ENCODE data around the gene SPEM2.

The SPEM2 gene

DNA sequence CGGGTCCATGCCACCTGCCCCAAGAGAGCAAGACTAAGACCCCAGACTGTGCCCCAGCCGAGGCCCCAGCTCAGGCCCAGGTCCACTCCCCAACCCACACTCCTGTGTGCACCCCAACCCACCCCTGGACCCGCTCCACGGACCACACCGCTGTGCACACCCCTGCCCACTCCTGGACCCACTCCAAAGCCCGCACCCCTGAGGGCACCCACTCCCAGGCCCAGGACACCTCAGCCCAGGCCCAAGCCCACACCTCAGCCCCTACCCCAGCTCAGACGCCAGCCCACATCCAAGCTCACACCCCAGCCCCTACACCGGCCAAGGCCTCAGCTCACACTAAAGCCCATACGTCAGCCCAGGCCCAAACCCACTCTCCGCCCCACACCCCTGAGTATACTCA, 4.3 kb downstream of the SPEM2 start:
- DNase-seq (ENCODE audit: insufficient read length, low spot score) (no peak), FAIRE-seq (no peak)
- TF ChIP-seq, protein P1, sequence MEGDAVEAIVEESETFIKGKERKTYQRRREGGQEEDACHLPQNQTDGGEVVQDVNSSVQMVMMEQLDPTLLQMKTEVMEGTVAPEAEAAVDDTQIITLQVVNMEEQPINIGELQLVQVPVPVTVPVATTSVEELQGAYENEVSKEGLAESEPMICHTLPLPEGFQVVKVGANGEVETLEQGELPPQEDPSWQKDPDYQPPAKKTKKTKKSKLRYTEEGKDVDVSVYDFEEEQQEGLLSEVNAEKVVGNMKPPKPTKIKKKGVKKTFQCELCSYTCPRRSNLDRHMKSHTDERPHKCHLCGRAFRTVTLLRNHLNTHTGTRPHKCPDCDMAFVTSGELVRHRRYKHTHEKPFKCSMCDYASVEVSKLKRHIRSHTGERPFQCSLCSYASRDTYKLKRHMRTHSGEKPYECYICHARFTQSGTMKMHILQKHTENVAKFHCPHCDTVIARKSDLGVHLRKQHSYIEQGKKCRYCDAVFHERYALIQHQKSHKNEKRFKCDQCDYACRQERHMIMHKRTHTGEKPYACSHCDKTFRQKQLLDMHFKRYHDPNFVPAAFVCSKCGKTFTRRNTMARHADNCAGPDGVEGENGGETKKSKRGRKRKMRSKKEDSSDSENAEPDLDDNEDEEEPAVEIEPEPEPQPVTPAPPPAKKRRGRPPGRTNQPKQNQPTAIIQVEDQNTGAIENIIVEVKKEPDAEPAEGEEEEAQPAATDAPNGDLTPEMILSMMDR (IDR thresholded peaks at IDR 0.05; ENCODE audit: insufficient read depth, missing control alignments) = no peak

DNA sequence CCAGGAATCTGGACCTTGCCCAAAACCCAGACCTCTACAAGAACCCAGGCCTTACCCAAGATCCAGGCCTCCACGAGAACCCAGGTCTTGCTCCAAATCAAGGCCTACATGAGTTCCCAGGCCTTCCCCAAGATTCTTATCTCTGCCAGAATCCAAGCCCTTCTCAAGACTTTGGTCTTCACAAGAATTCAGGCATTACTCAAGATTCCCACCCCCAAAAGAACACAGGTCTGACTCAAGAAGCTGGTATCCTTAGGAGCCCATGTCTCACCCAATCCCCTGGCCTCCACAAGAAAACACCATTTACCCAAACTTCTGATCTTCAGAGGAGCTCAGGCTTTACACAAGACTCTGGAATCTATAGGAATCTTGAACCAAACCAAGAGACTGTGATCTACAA, 5.8 kb downstream of the SPEM2 start:
- no peak for FAIRE-seq
- no peak for DNase-seq (ENCODE audit: insufficient read length, low spot score)
- TF ChIP-seq, protein P1 (IDR thresholded peaks at IDR 0.05; ENCODE audit: insufficient read depth, missing control alignments) = no peak

DNA sequence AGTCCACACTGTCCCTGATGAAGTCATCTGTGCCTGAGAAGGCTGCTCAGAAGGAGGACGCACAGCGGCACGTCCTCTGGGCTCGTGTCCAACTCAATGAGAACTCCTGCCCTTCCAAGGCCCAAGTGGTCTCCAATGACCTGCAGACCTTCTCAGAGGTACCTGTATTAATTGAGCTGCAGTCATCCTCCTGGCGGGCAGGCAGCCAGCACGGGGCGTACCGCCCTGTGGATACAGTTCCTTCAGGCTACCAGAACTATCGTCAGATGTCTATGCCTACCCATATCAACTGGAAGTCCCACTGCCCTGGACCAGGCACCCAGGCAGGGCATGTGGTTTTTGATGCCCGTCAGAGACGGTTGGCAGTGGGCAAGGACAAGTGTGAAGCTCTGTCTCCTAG, 6.9 kb downstream of the SPEM2 start:
- TF ChIP-seq, protein P1 (IDR thresholded peaks at IDR 0.05; ENCODE audit: insufficient read depth, missing control alignments) = no peak
- FAIRE-seq (no peak), DNase-seq (ENCODE audit: insufficient read length, low spot score) (no peak)

DNA sequence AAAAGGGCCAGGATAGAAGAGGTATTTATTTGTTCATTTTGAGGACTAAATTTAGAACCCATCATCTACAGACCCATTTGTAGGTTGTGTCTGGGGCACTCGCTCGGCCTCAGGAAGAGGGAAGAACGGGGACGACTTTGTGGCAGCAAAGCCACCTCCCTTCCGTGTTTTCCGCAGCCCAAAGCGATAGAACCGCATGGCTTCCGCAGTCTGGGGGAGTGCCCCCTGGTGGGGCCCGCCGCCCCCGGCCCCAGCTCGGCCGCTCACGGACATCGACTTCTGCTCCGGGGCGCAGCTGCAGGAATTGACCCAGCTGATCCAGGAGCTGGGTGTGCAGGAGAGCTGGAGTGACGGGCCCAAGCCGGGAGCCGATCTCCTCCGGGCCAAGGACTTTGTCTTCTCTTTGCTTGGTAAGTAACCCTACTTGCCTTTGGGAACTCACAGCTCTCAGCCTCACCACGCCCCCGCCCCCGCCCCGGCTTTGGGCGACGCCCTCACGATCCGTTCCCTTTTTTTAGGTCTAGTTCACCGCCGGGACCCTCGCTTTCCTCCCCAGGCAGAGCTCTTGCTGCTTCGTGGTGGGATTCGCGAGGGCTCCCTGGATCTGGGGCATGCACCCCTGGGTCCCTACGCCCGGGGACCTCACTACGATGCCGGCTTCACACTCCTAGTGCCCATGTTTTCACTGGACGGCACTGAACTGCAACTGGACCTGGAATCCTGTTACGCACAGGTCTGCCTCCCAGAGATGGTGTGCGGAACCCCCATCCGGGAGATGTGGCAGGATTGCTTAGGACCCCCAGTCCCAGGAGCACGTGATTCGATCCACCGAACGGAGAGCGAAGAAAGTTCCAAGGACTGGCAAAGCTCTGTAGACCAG, 10.5 kb downstream of the SPEM2 start:
- DNase-seq (ENCODE audit: insufficient read length, low spot score) (no peak), FAIRE-seq (no peak)
- TF ChIP-seq, protein P1 (IDR thresholded peaks at IDR 0.05; ENCODE audit: insufficient read depth, missing control alignments) = no peak

DNA sequence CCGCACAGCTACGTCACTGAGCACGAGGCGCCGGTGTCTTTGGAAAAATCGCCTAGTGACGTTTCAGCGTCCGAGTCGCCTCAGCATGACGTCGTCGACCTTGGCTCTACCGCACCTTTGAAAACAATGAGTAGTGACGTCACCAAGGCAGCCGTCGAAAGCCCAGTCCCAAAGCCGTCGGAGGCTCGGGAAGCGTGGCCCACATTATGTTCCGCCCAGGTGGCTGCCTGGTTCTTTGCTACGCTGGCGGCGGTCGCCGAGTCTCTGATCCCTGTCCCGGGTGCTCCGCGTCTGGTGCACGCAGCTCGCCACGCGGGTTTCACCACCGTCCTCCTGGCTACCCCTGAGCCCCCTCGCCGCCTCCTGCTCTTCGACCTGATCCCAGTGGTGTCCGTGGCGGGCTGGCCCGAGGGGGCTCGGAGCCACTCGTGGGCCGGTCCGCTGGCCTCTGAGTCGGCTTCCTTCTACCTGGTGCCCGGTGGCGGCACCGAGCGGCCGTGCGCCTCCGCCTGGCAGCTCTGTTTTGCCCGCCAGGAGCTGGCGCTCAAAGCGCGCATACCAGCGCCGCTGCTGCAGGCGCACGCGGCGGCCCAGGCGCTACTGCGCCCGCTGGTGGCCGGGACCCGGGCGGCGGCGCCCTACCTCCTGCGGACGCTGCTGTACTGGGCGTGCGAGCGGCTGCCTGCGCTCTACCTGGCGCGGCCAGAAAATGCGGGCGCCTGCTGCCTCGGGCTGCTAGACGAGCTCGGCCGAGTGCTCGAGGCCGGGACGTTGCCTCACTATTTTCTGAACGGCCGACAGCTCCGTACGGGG, 11.3 kb downstream of the SPEM2 start:
- no peak for FAIRE-seq
- TF ChIP-seq, protein P1 (IDR thresholded peaks at IDR 0.05; ENCODE audit: insufficient read depth, missing control alignments) = peak; percentile 46
- DNase-seq (ENCODE audit: insufficient read length, low spot score) = peak; percentile 68

DNA sequence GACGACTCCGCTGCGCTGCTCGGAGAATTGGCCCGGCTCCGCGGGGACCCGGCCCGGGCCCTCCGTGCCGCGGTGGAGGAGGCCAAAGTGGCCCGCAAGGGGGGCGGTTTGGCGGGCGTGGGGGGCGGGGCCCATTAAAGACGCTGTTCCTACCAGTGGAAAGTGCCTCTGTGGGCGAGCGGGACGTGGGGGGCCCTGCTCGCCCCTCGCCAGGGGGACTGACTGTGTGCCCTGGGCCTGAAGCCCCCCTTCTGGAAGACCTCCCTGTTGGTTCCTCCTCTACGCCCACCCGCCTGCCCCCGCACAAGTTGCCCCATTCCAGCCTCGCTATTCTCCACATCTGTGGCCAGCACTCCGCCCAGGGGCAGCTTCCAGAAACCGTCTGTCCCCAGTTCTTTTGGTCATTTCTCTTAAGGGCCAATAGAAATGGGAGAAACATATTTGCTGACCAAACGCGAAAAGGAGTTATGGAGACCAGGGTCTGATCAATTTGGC, 12.0 kb downstream of the SPEM2 start:
- no peak for FAIRE-seq
- no peak for DNase-seq (ENCODE audit: insufficient read length, low spot score)
- TF ChIP-seq, protein P1 (IDR thresholded peaks at IDR 0.05; ENCODE audit: insufficient read depth, missing control alignments) = no peak

Data from D721Med (cell line).